GM12878 (cell line): Measurements from ENCODE around the gene ELF2. TPM values are rescaled to one million over a fixed set of nuclear protein-coding genes. Genes with fewer than 3 reads are reported as not detected.

Source experiments
- ATAC-seq: fragments of 200-7000 bp; cut with Tn5 transposase; 3 replicates; pipeline ENCODE4 v1.9.1; 2020; ENCODE audit warnings: mild to moderate bottlenecking, moderate library complexity
- BruUV-seq: library from RNA; stranded (reverse); fragments of 400-500 nt; replicated peaks from 2 replicates; lab custom pipeline; 2021; lab: Mats Ljungman, UMichigan
- CTCF ChIA-PET: fragments of 300-600 bp; sonication (Branson Sonifier 250); formaldehyde crosslinking; extraction: SDS; loops from one replicate; lab custom pipeline; 2021; ENCODE audit warnings: inconsistent platforms; lab: Yijun Ruan, JAX
- POLR2A ChIA-PET: fragments of 350-600 bp; formaldehyde crosslinking; extraction: SDS; loops from one replicate; lab custom pipeline; 2021; ENCODE audit warnings: inconsistent platforms; lab: Charles Lee
- RAD21 ChIA-PET: fragments of 300-600 bp; sonication (Branson Sonifier 250); formaldehyde crosslinking; loops from one replicate; lab custom pipeline; 2023; ENCODE audit warnings: antibody characterized with exemption; ENCODE audit not compliant: unreplicated experiment; lab: Charles Lee
- SMC1A ChIA-PET: fragments of 300-600 bp; sonication (Branson Sonifier 250); formaldehyde crosslinking; loops from one replicate; lab custom pipeline; 2023; ENCODE audit not compliant: unreplicated experiment, uncharacterized antibody; lab: Charles Lee
- DNase-seq: peaks from one replicate; pipeline ENCODE4 v3.0.0-alpha.2; 2011; ENCODE audit warnings: low read depth, low spot score
- FAIRE-seq: peaks from 3 replicates; lab custom pipeline; 2011; peaks lifted over from hg19 to GRCh38; lab: Jason Lieb, UNC
- H2AFZ ChIP-seq: 2 replicates; pipeline ENCODE4 v1.6.0; 2011; ENCODE audit warnings: low read depth, low read length, control low read depth; ENCODE audit not compliant: control insufficient read depth
- H3K27ac ChIP-seq: 2 replicates; pipeline ENCODE4 v1.5.1; 2011; ENCODE audit warnings: control low read depth; ENCODE audit not compliant: control insufficient read depth, insufficient read depth
- H3K27me3 ChIP-seq, 2 experiments: replicated peaks in 1 of 2; 2 replicates each; pipeline versions ENCODE4 v1.6.0 to v1.6.1; 2011; ENCODE audit warnings: low read length in 1 of 2; ENCODE audit not compliant: control insufficient read depth in 2 of 2, insufficient read depth in 2 of 2
- H3K36me3 ChIP-seq, 2 experiments: 2 replicates each; pipeline ENCODE4 v1.5.1; 2011; ENCODE audit warnings: low read length in 1 of 2; ENCODE audit not compliant: control insufficient read depth in 2 of 2, insufficient read depth in 2 of 2
- H3K4me1 ChIP-seq: 2 replicates; pipeline ENCODE4 v1.6.1; 2011; ENCODE audit warnings: mild to moderate bottlenecking, low read length, moderate library complexity, mixed read lengths; ENCODE audit not compliant: control insufficient read depth, insufficient read depth
- H3K4me2 ChIP-seq: 2 replicates; pipeline ENCODE4 v1.6.0; 2011; ENCODE audit warnings: control low read depth; ENCODE audit not compliant: control insufficient read depth, insufficient read depth
- H3K4me3 ChIP-seq: fragments of 200-600 bp; sonication (generic); 2 replicates; pipeline ENCODE4 v1.5.1; 2016
- H3K79me2 ChIP-seq: 2 replicates; pipeline ENCODE4 v1.6.0; 2011; ENCODE audit warnings: low read length; ENCODE audit not compliant: control insufficient read depth, insufficient read depth
- H3K9ac ChIP-seq: 2 replicates; pipeline ENCODE4 v1.8.0; 2011; ENCODE audit warnings: low read length, control low read depth, mixed read lengths; ENCODE audit not compliant: control insufficient read depth, insufficient read depth
- H3K9me3 ChIP-seq: replicated peaks from 3 replicates; pipeline ENCODE4 v1.5.1; 2011; ENCODE audit warnings: mild to moderate bottlenecking, low read length; ENCODE audit not compliant: control insufficient read depth, insufficient read depth
- H4K20me1 ChIP-seq: 2 replicates; pipeline ENCODE4 v1.6.0; 2011; ENCODE audit not compliant: control insufficient read depth, insufficient read depth
- CREM ChIP-seq: IDR thresholded peaks from 2 replicates; pipeline ENCODE4 v1.6.1; 2014; ENCODE audit warnings: antibody characterized with exemption, low read depth
- EGR1 ChIP-seq, 2 experiments: IDR thresholded peaks; 1 replicate in 1 of 2; 2 replicates in 1 of 2; pipeline ENCODE4 v1.6.1; 2011 to 2012; ENCODE audit warnings: low read depth in 2 of 2, low read length in 2 of 2, borderline replicate concordance in 1 of 2, mild to moderate bottlenecking in 1 of 2, moderate library complexity in 1 of 2
- KLF5 ChIP-seq: fragments of 450-650 bp; IDR thresholded peaks from 2 replicates; pipeline ENCODE4 v1.6.1; 2014; ENCODE audit warnings: mild to moderate bottlenecking; ENCODE audit not compliant: partially characterized antibody
- NFYB ChIP-seq: IDR thresholded peaks from 2 replicates; pipeline ENCODE4 v1.6.1; 2011; ENCODE audit warnings: low read depth, mild to moderate bottlenecking, low read length, improper control_type of control experiment, moderate library complexity; ENCODE audit not compliant: insufficient read depth
- ZNF622 ChIP-seq: fragments of 450-650 bp; IDR thresholded peaks from 2 replicates; pipeline ENCODE4 v1.6.1; 2017; ENCODE audit warnings: mild to moderate bottlenecking, inconsistent platforms
- WGBS: methylation state at CpG from one replicate; pipeline ENCODE4 v1.1.6; 2016; ENCODE audit warnings: low lambda C conversion rate; ENCODE audit not compliant: insufficient replicate concordance, insufficient coverage; ENCODE audit errors: missing lambda C conversion rate; 5-methylcytosine and 5-hydroxymethylcytosine counted together
- in situ Hi-C: fragments of 300-500 bp; cut with MboI; formaldehyde crosslinking; loops from 9 replicates; pipeline ENCODE4 v1.14.3; 2018; ENCODE audit warnings: mixed read lengths
- intact Hi-C: fragments of 100-400 bp; cut with micrococcal nuclease; formaldehyde crosslinking; loops from one replicate; pipeline ENCODE4 v1.14.2; 2022; ENCODE audit not compliant: unreplicated experiment
- polyA plus RNA-seq, 11 experiments: library from polyadenylated mRNA; depleted of rRNA in 4 of 11; unstranded in 6 of 11; stranded (reverse) in 5 of 11; fragments of >200 nt; fragmentation: Nextera tagmentation in 4 of 11; fragmentation: Illumina TruSeq in 1 of 11; extraction: Ambion mirVana in 4 of 11; extraction: Trizol in 1 of 11; gene quantifications; 1 replicate in 1 of 11; 2 replicates in 10 of 11; pipeline versions ENCODE4 v1.2.1 to v1.2.3, GENCODE V29; 2011 to 2016; ENCODE audit warnings: inconsistent platforms in 2 of 11, missing spikeins in 2 of 11, low read depth in 1 of 11
- total RNA-seq, 4 experiments: library from RNA; depleted of rRNA in 3 of 4; stranded (reverse); fragments of >200 nt in 3 of 4; fragmentation: Illumina TruSeq in 1 of 4; extraction: Trizol in 1 of 4; gene quantifications; 2 replicates each; pipeline versions ENCODE4 v1.2.1 to v1.2.3, GENCODE V29; 2013 to 2021
- TF ChIP-seq, protein P1 (sequence below): fragments of 450-650 bp; conservative IDR thresholded peaks from 2 replicates; pipeline ENCODE4 v1.6.1; 2017; ENCODE audit warnings: mild to moderate bottlenecking, moderate library complexity
- TF ChIP-seq, protein P2 (sequence below): fragments of 450-650 bp; IDR thresholded peaks from 2 replicates; pipeline ENCODE4 v1.6.1; 2017; ENCODE audit warnings: mild to moderate bottlenecking
- TF ChIP-seq, protein P3 (sequence below): IDR thresholded peaks from 2 replicates; pipeline ENCODE4 v1.6.1; 2011; ENCODE audit warnings: low read depth, low read length, improper control_type of control experiment, borderline replicate concordance

Gene ELF2
- total and polyA plus RNA-seq, 10 of the 15 experiments (the other 5 are each of a cell fraction or from before 2014, with no cell fraction given): 10.5 to 30.1 (median 20.5) TPM

DNA sequence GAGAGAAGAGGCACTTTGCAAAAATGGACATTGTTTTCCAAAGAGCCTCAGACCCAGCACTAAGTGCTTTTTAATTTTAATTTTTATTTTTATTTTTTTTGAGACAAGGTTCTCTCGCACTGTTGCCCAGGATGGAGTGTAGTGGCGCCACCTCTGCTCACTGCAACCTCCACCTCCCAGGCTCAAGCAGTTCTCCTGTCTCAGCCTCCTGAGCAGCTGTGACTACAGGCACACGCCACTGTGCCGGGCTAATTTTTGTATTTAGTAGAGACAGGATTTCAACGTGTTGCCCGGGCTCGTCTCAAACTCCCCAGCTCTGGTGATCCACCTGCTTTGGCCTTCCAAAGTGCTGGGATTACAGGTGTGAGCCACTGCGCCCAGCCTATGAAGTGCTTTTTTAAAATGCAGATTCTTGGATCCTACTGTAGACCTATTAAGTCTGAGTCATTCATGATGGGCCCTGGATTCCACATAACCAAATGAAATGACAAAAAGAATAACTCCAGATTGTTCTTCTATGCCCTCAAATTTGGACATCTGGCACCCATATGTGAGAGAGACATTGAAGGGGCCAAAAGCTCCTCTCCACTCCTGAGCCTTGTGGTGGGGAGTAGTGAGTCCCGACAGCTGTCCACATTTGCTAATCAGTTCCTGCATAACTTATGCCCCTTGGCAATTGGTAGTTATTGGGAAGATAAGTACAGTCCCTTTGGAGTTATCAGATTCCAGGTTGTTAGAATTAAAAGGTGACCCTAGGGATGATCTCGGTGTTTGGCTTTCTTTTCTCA lies 157.9 kb downstream of the ELF2 start:
- H3K4me3 ChIP-seq: peak overlapping the region; percentile 65; the same call in 1 of the 2 replicates
- H3K4me1 ChIP-seq: peaks cover 7% of the 10 kb centered on the region; the same call in 1 of the 2 replicates
- H3K79me2 ChIP-seq: peaks cover 69% of the 10 kb centered on the region
- ChIA-PET SMC1A (interaction anchor here (1.3 to 10.2 kb wide), 4 partner anchors 12 to 479 kb away, joined by 3 to 92 read pairs (median 4); no protein-coding TSS in a partner anchor), POLR2A (interaction anchor here (0.6 to 1.6 kb wide), 4 partner anchors 9 to 277 kb away, joined by 3 to 5 read pairs (median 3); no protein-coding TSS in a partner anchor), RAD21 (interaction anchor here (1.5 to 5.1 kb wide), 2 partner anchors 10 to 53 kb away, joined by 3 to 54 read pairs; no protein-coding TSS in a partner anchor), CTCF (interaction anchor here (0.7 to 9.6 kb wide), 6 partner anchors 11 to 247 kb away, joined by 3 to 147 read pairs (median 4); no protein-coding TSS in a partner anchor)
- H4K20me1 ChIP-seq: no peaks in the 10 kb centered on the region; the same call in 1 of the 2 replicates
- intact Hi-C loops (loop anchor here (5.0 kb wide), 2 partner anchors 63 to 438 kb away; no protein-coding TSS in a partner anchor), in situ Hi-C loops (no loop called here)
- no TSS peak for BruUV-seq
- H2AFZ ChIP-seq: no peak overlapping the region
- no peak for FAIRE-seq
- H3K9ac ChIP-seq: no peak overlapping the region; the same call in 1 of the 2 replicates
- no peak for DNase-seq
- peak overlapping the region; percentile 52; the same call in 1 of the 2 replicates for H3K4me2 ChIP-seq
- no peaks in the 10 kb centered on the region for H3K9me3 ChIP-seq
- no peak for ATAC-seq
- TF ChIP-seq CREM: no peak
- no peak overlapping the region for H3K27ac ChIP-seq
- peaks cover 0 to 5% of the 10 kb centered on the region in 2 experiments; a peak in 1 of 4 replicates for H3K36me3 ChIP-seq
- 94% methylated on average over 10 of the region's 10 CpGs for WGBS
- no peaks in the 10 kb centered on the region for H3K27me3 ChIP-seq

DNA sequence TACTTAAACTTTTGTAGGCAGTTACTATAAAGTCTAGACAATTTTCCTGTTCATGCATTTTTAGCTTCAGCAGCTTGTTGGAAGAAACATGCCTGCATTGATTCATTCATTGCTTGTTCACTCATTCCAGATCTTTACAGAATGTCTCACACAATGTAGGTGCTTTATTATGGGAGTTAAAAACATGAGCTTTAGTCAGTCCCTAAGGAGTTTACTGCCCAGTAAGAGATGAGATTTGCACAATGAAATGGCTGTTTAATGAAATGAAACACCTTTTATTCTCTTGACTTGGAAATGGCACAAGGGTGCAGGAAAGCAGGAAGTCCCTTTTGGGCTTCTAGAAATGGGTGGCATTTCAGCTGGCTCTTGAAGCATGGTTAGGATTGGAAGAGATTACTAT lies 158.5 kb downstream of the ELF2 start:
- Histone ChIP-seq H3K9me3 (no peaks in the 10 kb centered on the region), H3K4me3 (peak overlapping the region; percentile 65), H3K79me2 (peaks cover 66% of the 10 kb centered on the region), H3K27ac (0 out of 2 replicates have a peak overlapping the region, but pooled peaks have one; percentile 11), H3K4me2 (peak overlapping the region; percentile 62; the same call in 1 of the 2 replicates), H3K36me3 (peaks cover 0 to 5% of the 10 kb centered on the region in 2 experiments; a peak in 1 of 4 replicates), H2AFZ (no peak overlapping the region), H3K27me3 (no peaks in the 10 kb centered on the region), H3K9ac (no peak overlapping the region), H3K4me1 (peaks cover 7% of the 10 kb centered on the region; the same call in 1 of the 2 replicates), H4K20me1 (no peaks in the 10 kb centered on the region; the same call in 1 of the 2 replicates)
- POLR2A ChIA-PET: interaction anchor here (0.6 to 1.6 kb wide), 7 partner anchors 10 to 1660 kb away, joined by 3 to 5 read pairs (median 3); partner anchors contain the start of gene NAA15
- RAD21 ChIA-PET: interaction anchor here (1.5 to 5.1 kb wide), 2 partner anchors 11 to 52 kb away, joined by 3 to 54 read pairs; no protein-coding TSS in a partner anchor
- CTCF ChIA-PET: interaction anchor here (0.7 to 9.6 kb wide), 3 partner anchors 11 to 81 kb away, joined by 3 to 147 read pairs (median 4); no protein-coding TSS in a partner anchor
- TSS peak; percentile 61 for BruUV-seq
- in situ Hi-C loops: no loop called here
- FAIRE-seq (no peak), DNase-seq (no peak), ATAC-seq (no peak)
- SMC1A ChIA-PET: interaction anchor here (0.6 to 10.2 kb wide), 4 partner anchors 12 to 607 kb away, joined by 3 to 92 read pairs (median 3); no protein-coding TSS in a partner anchor
- intact Hi-C loops: loop anchor here (5.0 kb wide), 2 partner anchors 64 to 439 kb away; no protein-coding TSS in a partner anchor
- TF ChIP-seq EGR1 (IDR thresholded peaks at IDR 0.05; ENCODE audit: borderline replicate concordance in 1 of 2, low read depth in 2 of 2, low read length in 2 of 2) (no peak), NFYB (no peak), KLF5 (no peak), ZNF622 (no peak)
- TF ChIP-seq, protein P1, sequence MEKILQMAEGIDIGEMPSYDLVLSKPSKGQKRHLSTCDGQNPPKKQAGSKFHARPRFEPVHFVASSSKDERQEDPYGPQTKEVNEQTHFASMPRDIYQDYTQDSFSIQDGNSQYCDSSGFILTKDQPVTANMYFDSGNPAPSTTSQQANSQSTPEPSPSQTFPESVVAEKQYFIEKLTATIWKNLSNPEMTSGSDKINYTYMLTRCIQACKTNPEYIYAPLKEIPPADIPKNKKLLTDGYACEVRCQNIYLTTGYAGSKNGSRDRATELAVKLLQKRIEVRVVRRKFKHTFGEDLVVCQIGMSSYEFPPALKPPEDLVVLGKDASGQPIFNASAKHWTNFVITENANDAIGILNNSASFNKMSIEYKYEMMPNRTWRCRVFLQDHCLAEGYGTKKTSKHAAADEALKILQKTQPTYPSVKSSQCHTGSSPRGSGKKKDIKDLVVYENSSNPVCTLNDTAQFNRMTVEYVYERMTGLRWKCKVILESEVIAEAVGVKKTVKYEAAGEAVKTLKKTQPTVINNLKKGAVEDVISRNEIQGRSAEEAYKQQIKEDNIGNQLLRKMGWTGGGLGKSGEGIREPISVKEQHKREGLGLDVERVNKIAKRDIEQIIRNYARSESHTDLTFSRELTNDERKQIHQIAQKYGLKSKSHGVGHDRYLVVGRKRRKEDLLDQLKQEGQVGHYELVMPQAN: no peak
- TF ChIP-seq, protein P2, sequence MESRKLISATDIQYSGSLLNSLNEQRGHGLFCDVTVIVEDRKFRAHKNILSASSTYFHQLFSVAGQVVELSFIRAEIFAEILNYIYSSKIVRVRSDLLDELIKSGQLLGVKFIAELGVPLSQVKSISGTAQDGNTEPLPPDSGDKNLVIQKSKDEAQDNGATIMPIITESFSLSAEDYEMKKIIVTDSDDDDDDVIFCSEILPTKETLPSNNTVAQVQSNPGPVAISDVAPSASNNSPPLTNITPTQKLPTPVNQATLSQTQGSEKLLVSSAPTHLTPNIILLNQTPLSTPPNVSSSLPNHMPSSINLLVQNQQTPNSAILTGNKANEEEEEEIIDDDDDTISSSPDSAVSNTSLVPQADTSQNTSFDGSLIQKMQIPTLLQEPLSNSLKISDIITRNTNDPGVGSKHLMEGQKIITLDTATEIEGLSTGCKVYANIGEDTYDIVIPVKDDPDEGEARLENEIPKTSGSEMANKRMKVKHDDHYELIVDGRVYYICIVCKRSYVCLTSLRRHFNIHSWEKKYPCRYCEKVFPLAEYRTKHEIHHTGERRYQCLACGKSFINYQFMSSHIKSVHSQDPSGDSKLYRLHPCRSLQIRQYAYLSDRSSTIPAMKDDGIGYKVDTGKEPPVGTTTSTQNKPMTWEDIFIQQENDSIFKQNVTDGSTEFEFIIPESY: no peak
- TF ChIP-seq, protein P3, sequence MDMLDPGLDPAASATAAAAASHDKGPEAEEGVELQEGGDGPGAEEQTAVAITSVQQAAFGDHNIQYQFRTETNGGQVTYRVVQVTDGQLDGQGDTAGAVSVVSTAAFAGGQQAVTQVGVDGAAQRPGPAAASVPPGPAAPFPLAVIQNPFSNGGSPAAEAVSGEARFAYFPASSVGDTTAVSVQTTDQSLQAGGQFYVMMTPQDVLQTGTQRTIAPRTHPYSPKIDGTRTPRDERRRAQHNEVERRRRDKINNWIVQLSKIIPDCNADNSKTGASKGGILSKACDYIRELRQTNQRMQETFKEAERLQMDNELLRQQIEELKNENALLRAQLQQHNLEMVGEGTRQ: no peak
